ENCODE data around the gene CYTH2.
"Not testable (repeated sequence)": the region's sequence is repeated elsewhere in the genome, so short reads cannot be mapped to it uniquely, and the experiment has no call there.

Gene CYTH2

GRCh38 chr19:48512504-48513288 is 43.5 kb downstream of the CYTH2 start:
- no peak for DNase-seq (ENCODE audit: low read depth)

GRCh38 chr19:48513289-48514122 is 44.3 kb downstream of the CYTH2 start:
- no peak for DNase-seq (ENCODE audit: low read depth)

GRCh38 chr19:48514123-48514458 is 44.9 kb downstream of the CYTH2 start:
- no peak for DNase-seq (ENCODE audit: low read depth)

- no peak for DNase-seq (ENCODE audit: low read depth)
Measured at GRCh38 chr19:48516536-48516935, 47.4 kb downstream of the CYTH2 start.

- no peak for DNase-seq (ENCODE audit: low read depth)
Measured at GRCh38 chr19:48518207-48518606, 49.0 kb downstream of the CYTH2 start.

GRCh38 chr19:48519426-48519825 is 50.3 kb downstream of the CYTH2 start:
- not testable (repeated sequence) for DNase-seq (ENCODE audit: low read depth)

GRCh38 chr19:48520134-48520533 is 51.0 kb downstream of the CYTH2 start:
- no peak for DNase-seq (ENCODE audit: low read depth)

GRCh38 chr19:48524221-48524620 is 55.1 kb downstream of the CYTH2 start:
- DNase-seq (ENCODE audit: low read depth), result no peak

- no peak for DNase-seq (ENCODE audit: low read depth)
Measured at GRCh38 chr19:48524732-48525131, 55.6 kb downstream of the CYTH2 start.

GRCh38 chr19:48529156-48529555 is 60.0 kb downstream of the CYTH2 start:
- DNase-seq (ENCODE audit: low read depth), result no peak

- DNase-seq (ENCODE audit: low read depth), result no peak
Measured at GRCh38 chr19:48530066-48530720, 61.0 kb downstream of the CYTH2 start.

GRCh38 chr19:48530770-48531169 is 61.6 kb downstream of the CYTH2 start:
- no peak for DNase-seq (ENCODE audit: low read depth)

All from stimulated activated CD8-positive, alpha-beta memory T cell treated with anti-CD3 and anti-CD28 coated beads, Interleukin-7, amount 100 ng/mL, for 24 hours (primary cell).